Anterior cingulate cortex (tissue), 58 donors: ENCODE data around the gene ZNF30.
"Not testable (repeated sequence)": the region's sequence is repeated elsewhere in the genome, so short reads cannot be mapped to it uniquely, and the experiment has no call there.

Experiments
- DNase-seq, 58 donors: peaks; one replicate each; lab custom pipeline; 2025; lab: John Stamatoyannopoulos, UW

The ZNF30 gene

GRCh38 chr19:34959021-34959420 lies 32.3 kb downstream of the ZNF30 start:
- DNase-seq: no peak

GRCh38 chr19:34960103-34960805 lies 33.6 kb downstream of the ZNF30 start:
- DNase-seq: no peak

GRCh38 chr19:34960940-34961679 lies 34.4 kb downstream of the ZNF30 start:
- no peak for DNase-seq

GRCh38 chr19:34961775-34962686 lies 35.3 kb downstream of the ZNF30 start:
- no peak for DNase-seq

GRCh38 chr19:34962687-34963572 lies 36.2 kb downstream of the ZNF30 start:
- DNase-seq: peak in 1 of 58 donors; percentile 14

- peak in 40 of 58 donors; percentile 3 to 62 (median 29) for DNase-seq
Observed at GRCh38 chr19:34963573-34964406, 37.1 kb downstream of the ZNF30 start, which contains the start of gene ZNF792. Gene ZNF792, minus strand, starts transcription at chr19:34964229. Its CDS starts 567 bp downstream, at chr19:34963662.

- no peak for DNase-seq
Observed at GRCh38 chr19:34964598-34964997, 37.9 kb downstream of the ZNF30 start.

GRCh38 chr19:34965505-34965904 lies 38.8 kb downstream of the ZNF30 start:
- not testable (repeated sequence) for DNase-seq

- no peak for DNase-seq
Observed at GRCh38 chr19:34967551-34967950, 40.8 kb downstream of the ZNF30 start.

- no peak for DNase-seq
Observed at GRCh38 chr19:34969721-34970120, 43.0 kb downstream of the ZNF30 start.

- DNase-seq: not testable (repeated sequence)
Observed at GRCh38 chr19:34970185-34970780, 43.6 kb downstream of the ZNF30 start.

- DNase-seq: no peak
Observed at GRCh38 chr19:34972163-34972705, 45.5 kb downstream of the ZNF30 start.

- no peak for DNase-seq
Observed at GRCh38 chr19:34974646-34975045, 47.9 kb downstream of the ZNF30 start.

GRCh38 chr19:34975056-34975455 lies 48.4 kb downstream of the ZNF30 start:
- no peak for DNase-seq

GRCh38 chr19:34976611-34977010 lies 49.9 kb downstream of the ZNF30 start:
- no peak for DNase-seq

- DNase-seq: no peak
Observed at GRCh38 chr19:34979819-34980640, 53.3 kb downstream of the ZNF30 start.

GRCh38 chr19:34982275-34982674 lies 55.6 kb downstream of the ZNF30 start:
- DNase-seq: no peak
